Panc1 (cell line): ENCODE data around the gene ZNF248. TPM values are rescaled to one million over a fixed set of nuclear protein-coding genes. Genes with fewer than 3 reads are reported as not detected.
"Not testable (repeated sequence)": the region's sequence is repeated elsewhere in the genome, so short reads cannot be mapped to it uniquely, and the experiment has no call there.

Source experiments
- ATAC-seq: fragments of 200-7000 bp; cut with Tn5 transposase; 2 replicates; pipeline ENCODE4 v1.9.1; 2020; ENCODE audit warnings: mild to moderate bottlenecking, moderate library complexity
- BruUV-seq: library from RNA; stranded (reverse); fragments of 400-500 nt; replicated peaks from 2 replicates; lab custom pipeline; 2021; lab: Mats Ljungman, UMichigan
- CTCF ChIA-PET: fragments of 300-600 bp; sonication (Branson Sonifier 250); formaldehyde crosslinking; loops from one replicate; lab custom pipeline; 2022; ENCODE audit warnings: antibody characterized with exemption; lab: Charles Lee
- POLR2A ChIA-PET: fragments of 300-600 bp; sonication (Branson Sonifier 250); formaldehyde crosslinking; loops from one replicate; lab custom pipeline; 2022; ENCODE audit warnings: antibody characterized with exemption; lab: Charles Lee
- DNase-seq: peaks from one replicate; pipeline ENCODE4 v3.0.0-alpha.2; 2010; ENCODE audit warnings: low read depth, low spot score
- H3K27ac ChIP-seq: 2 replicates; pipeline ENCODE4 v1.5.1; 2011; ENCODE audit warnings: mild to moderate bottlenecking, low read length, inconsistent platforms
- H3K27me3 ChIP-seq: fragments of 200-500 bp; sonication (Bioruptor generic); 2 replicates; pipeline ENCODE4 v1.6.0; 2014; ENCODE audit warnings: low read length, inconsistent platforms; ENCODE audit not compliant: control insufficient read depth, insufficient read depth
- H3K36me3 ChIP-seq: fragments of 200-500 bp; sonication (Bioruptor generic); 2 replicates; pipeline ENCODE4 v1.5.1; 2014; ENCODE audit warnings: inconsistent platforms, mild to moderate bottlenecking, low read length, moderate library complexity; ENCODE audit not compliant: control insufficient read depth, insufficient read depth
- H3K4me1 ChIP-seq: 2 replicates; pipeline ENCODE4 v1.5.1; 2011; ENCODE audit warnings: inconsistent platforms, mild to moderate bottlenecking, low read length, moderate library complexity; ENCODE audit not compliant: control insufficient read depth, insufficient read depth
- H3K4me3 ChIP-seq, 2 experiments: 2 replicates each; pipeline ENCODE4 v1.5.1; 2011 to 2012; ENCODE audit warnings: low read depth in 2 of 2, low read length in 2 of 2, mild to moderate bottlenecking in 2 of 2, inconsistent platforms in 1 of 2, moderate library complexity in 1 of 2
- H3K9me3 ChIP-seq: fragments of 200-500 bp; sonication (Bioruptor generic); 2 replicates; pipeline ENCODE4 v1.5.1; 2014; ENCODE audit warnings: low read depth, mild to moderate bottlenecking, inconsistent platforms, low read length, moderate library complexity; ENCODE audit not compliant: control insufficient read depth, insufficient read depth
- CTCF ChIP-seq: fragments of 450-650 bp; IDR thresholded peaks from 2 replicates; pipeline ENCODE4 v1.5.1; 2017; ENCODE audit warnings: mild to moderate bottlenecking
- POLR2AphosphoS5 ChIP-seq: IDR thresholded peaks from 2 replicates; pipeline ENCODE4 v1.6.1; 2012; ENCODE audit warnings: mild to moderate bottlenecking, low read depth, low read length, moderate library complexity
- REST ChIP-seq, 2 experiments: IDR thresholded peaks; 2 replicates each; pipeline ENCODE4 v1.6.1; 2011 to 2012; ENCODE audit warnings: low read depth in 2 of 2, control low read depth in 1 of 2, low read length in 1 of 2, mild to moderate bottlenecking in 1 of 2, moderate library complexity in 1 of 2; ENCODE audit not compliant: insufficient read depth in 1 of 2
- SIN3A ChIP-seq: IDR thresholded peaks from 2 replicates; pipeline ENCODE4 v1.6.1; 2012; ENCODE audit warnings: low read depth, mild to moderate bottlenecking, low read length, moderate library complexity, borderline replicate concordance; ENCODE audit not compliant: insufficient read depth
- TCF7L2 ChIP-seq: IDR thresholded peaks from 2 replicates; pipeline ENCODE4 v1.6.1; 2011; ENCODE audit warnings: mild to moderate bottlenecking, low read depth, low read length, inconsistent platforms
- in situ Hi-C: cut with HindIII; loops from 2 replicates; pipeline ENCODE4 v1.10.0; 2016; ENCODE audit warnings: low sequenced_read_pairs, low pct_unique_long_range_greater_than_20kb
- intact Hi-C: fragments of 100-400 bp; cut with micrococcal nuclease; formaldehyde crosslinking; loops from one replicate; pipeline ENCODE4 v1.10.0; 2022; ENCODE audit not compliant: unreplicated experiment
- total RNA-seq: library from RNA; stranded (reverse); gene quantifications from one replicate; pipeline ENCODE4 v1.2.1, GENCODE V29; 2021; ENCODE audit not compliant: unreplicated experiment

Gene ZNF248
- total RNA-seq, 1 experiment from 2014 or later, result 8.1 TPM

- POLR2A ChIA-PET, result no interaction called here
- no peak overlapping the region for H3K4me3 ChIP-seq
- TF ChIP-seq REST (IDR thresholded peaks at IDR 0.05; ENCODE audit: insufficient read depth in 1 of 2, low read depth in 2 of 2, low read length in 1 of 2) (no peak), CTCF (no peak), TCF7L2 (no peak), POLR2AphosphoS5 (no peak), SIN3A (no peak)
- no TSS peak for BruUV-seq
- H3K27me3 ChIP-seq, result no peaks in the 10 kb centered on the region
- CTCF ChIA-PET, result no interaction called here
- H3K9me3 ChIP-seq, result no peaks in the 10 kb centered on the region
- no peak overlapping the region for H3K27ac ChIP-seq
- intact Hi-C loops (no loop called here), in situ Hi-C loops (no loop called here)
- H3K36me3 ChIP-seq, result no peaks in the 10 kb centered on the region
- H3K4me1 ChIP-seq, result no peaks in the 10 kb centered on the region
- DNase-seq (no peak), ATAC-seq (no peak)
Observed at GRCh38 chr10:37741831-37742230, 115.6 kb downstream of the ZNF248 start.

GRCh38 chr10:37739181-37739580 is 118.2 kb downstream of the ZNF248 start:
- Histone ChIP-seq H3K36me3 (no peaks in the 10 kb centered on the region), H3K4me1 (no peaks in the 10 kb centered on the region), H3K9me3 (no peaks in the 10 kb centered on the region), H3K27me3 (no peaks in the 10 kb centered on the region), H3K27ac (no peak overlapping the region), H3K4me3 (no peak overlapping the region)
- no peak for DNase-seq
- intact Hi-C loops (no loop called here), in situ Hi-C loops (no loop called here)
- CTCF ChIA-PET, result no interaction called here
- no TSS peak for BruUV-seq
- no peak for TF ChIP-seq SIN3A
- ATAC-seq, result no peak
- POLR2A ChIA-PET, result no interaction called here

- in situ Hi-C loops, BruUV-seq, H3K4me3 ChIP-seq, intact Hi-C loops, CTCF ChIA-PET, H3K36me3 ChIP-seq, H3K27me3 ChIP-seq, H3K9me3 ChIP-seq, H3K27ac ChIP-seq, DNase-seq, H3K4me1 ChIP-seq, ATAC-seq: not testable (repeated sequence)
- POLR2A ChIA-PET, result interaction anchor here (0.8 kb wide), 1 partner anchor 349 kb away, joined by 3 read pairs; no protein-coding TSS in a partner anchor
Observed at GRCh38 chr10:37738241-37738640, 119.2 kb downstream of the ZNF248 start.
